A549 (cell line): ENCODE results near the gene ASB14. TPM values are rescaled to one million over a fixed set of nuclear protein-coding genes. Genes with fewer than 3 reads are reported as not detected.

Source experiments
- ATAC-seq, 2 experiments: fragments of 200-7000 bp in 1 of 2; fragments of >200 bp in 1 of 2; cut with Nextera tagmentation in 1 of 2; cut with Tn5 transposase in 1 of 2; 3 replicates each; pipeline versions ENCODE4 v1.8.0 to v1.9.1; 2018 to 2020; ENCODE audit warnings: mild to moderate bottlenecking in 1 of 2, moderate library complexity in 1 of 2
- CTCF ChIA-PET: fragments of 300-600 bp; sonication (Branson Sonifier 250); formaldehyde crosslinking; extraction: SDS; loops from one replicate; lab custom pipeline; 2021; ENCODE audit warnings: antibody characterized with exemption, inconsistent platforms; lab: Yijun Ruan, JAX
- POLR2A ChIA-PET: fragments of 350-600 bp; formaldehyde crosslinking; extraction: SDS; loops from one replicate; lab custom pipeline; 2021; ENCODE audit warnings: antibody characterized with exemption, inconsistent platforms; lab: Yijun Ruan, JAX
- DNase-seq, 2 experiments: peaks; one replicate each; pipeline versions ENCODE4 v3.0.0 to v3.0.0-alpha.2; 2011 to 2016; ENCODE audit warnings: low read depth in 1 of 2, low spot score in 1 of 2
- FAIRE-seq: peaks from 2 replicates; lab custom pipeline; 2011; peaks lifted over from hg19 to GRCh38; lab: Jason Lieb, UNC
- H3K27ac ChIP-seq, 2 experiments: fragments of >200 bp; sonication (Bioruptor Twin); formaldehyde crosslinking; 3 replicates each; pipeline ENCODE4 v1.5.1; 2016 to 2017
- H3K4me1 ChIP-seq: fragments of >200 bp; sonication (Bioruptor Twin); formaldehyde crosslinking; 3 replicates; pipeline ENCODE4 v1.6.1; 2016
- H3K4me2 ChIP-seq: fragments of >200 bp; sonication (Bioruptor Twin); formaldehyde crosslinking; 3 replicates; pipeline ENCODE4 v1.6.1; 2016
- H3K4me3 ChIP-seq: fragments of >200 bp; sonication (Bioruptor Twin); formaldehyde crosslinking; 3 replicates; pipeline ENCODE4 v1.5.1; 2016
- H3K9me3 ChIP-seq: fragments of >200 bp; sonication (Bioruptor Twin); formaldehyde crosslinking; 3 replicates; pipeline ENCODE4 v1.6.1; 2016
- BCL3 ChIP-seq: fragments of >200 bp; sonication (Bioruptor Twin); formaldehyde crosslinking; IDR thresholded peaks from 3 replicates; pipeline ENCODE4 v1.6.1; 2016
- CHD2 ChIP-seq: fragments of 150-350 bp; IDR thresholded peaks from 2 replicates; pipeline ENCODE4 v1.6.1; 2014; ENCODE audit warnings: low read length; ENCODE audit not compliant: partially characterized antibody
- E2F6 ChIP-seq: IDR thresholded peaks from 2 replicates; pipeline ENCODE4 v1.6.1; 2012; ENCODE audit warnings: low read depth, borderline replicate concordance
- FOSB ChIP-seq: fragments of 250-450 bp; sonication (Bioruptor Pico); IDR thresholded peaks from 2 replicates; pipeline ENCODE4 v1.5.0; 2020; ENCODE audit warnings: mild to moderate bottlenecking, moderate library complexity
- HDAC2 ChIP-seq: fragments of 200-600 bp; sonication (generic); IDR thresholded peaks from 2 replicates; pipeline ENCODE4 v1.6.1; 2016
- HOXB5 ChIP-seq: fragments of 250-450 bp; sonication (Bioruptor Pico); IDR thresholded peaks from 2 replicates; pipeline ENCODE4 v1.5.0; 2020; ENCODE audit warnings: mild to moderate bottlenecking, moderate library complexity
- JUN ChIP-seq, 2 experiments: fragments of >200 bp; sonication (Bioruptor Twin); formaldehyde crosslinking; IDR thresholded peaks; 2 replicates in 1 of 2; 3 replicates in 1 of 2; pipeline ENCODE4 v1.6.1; 2016 to 2017
- MAFK ChIP-seq: fragments of 450-650 bp; IDR thresholded peaks from 2 replicates; pipeline ENCODE4 v1.6.1; 2014; ENCODE audit not compliant: partially characterized antibody
- MAX ChIP-seq: IDR thresholded peaks from 2 replicates; pipeline ENCODE4 v1.6.1; 2012
- MAZ ChIP-seq: fragments of 150-350 bp; IDR thresholded peaks from 2 replicates; pipeline ENCODE4 v1.6.1; 2014; ENCODE audit warnings: antibody characterized with exemption, low read depth, low read length, borderline replicate concordance
- MYC ChIP-seq: IDR thresholded peaks from 2 replicates; pipeline ENCODE4 v1.6.1; 2012; ENCODE audit warnings: mild to moderate bottlenecking, inconsistent platforms, low read length, improper control_type of control experiment, borderline replicate concordance
- PBX3 ChIP-seq: IDR thresholded peaks from 2 replicates; pipeline ENCODE4 v1.6.1; 2012
- PHF8 ChIP-seq: fragments of 200-600 bp; sonication (generic); IDR thresholded peaks from 2 replicates; pipeline ENCODE4 v1.6.1; 2016; ENCODE audit warnings: low read depth, mild to moderate bottlenecking, antibody characterized with exemption, moderate library complexity, borderline replicate concordance
- POLR2A ChIP-seq: IDR thresholded peaks from 2 replicates; pipeline ENCODE4 v1.6.1; 2012; ENCODE audit warnings: mild to moderate bottlenecking, low read length
- RCOR1 ChIP-seq: fragments of 150-350 bp; IDR thresholded peaks from 2 replicates; pipeline ENCODE4 v1.6.1; 2014; ENCODE audit warnings: antibody characterized with exemption, low read length, low read depth
- REST ChIP-seq: fragments of 200-600 bp; sonication (generic); IDR thresholded peaks from 2 replicates; pipeline ENCODE4 v1.6.1; 2016; ENCODE audit warnings: antibody characterized with exemption, mild to moderate bottlenecking, moderate library complexity
- RNF2 ChIP-seq: fragments of 200-600 bp; sonication (generic); IDR thresholded peaks from 2 replicates; pipeline ENCODE4 v1.6.1; 2016; ENCODE audit warnings: low read depth, mild to moderate bottlenecking, antibody characterized with exemption, moderate library complexity, borderline replicate concordance
- WGBS: methylation state at CpG from one replicate; pipeline ENCODE4 v1.1.6; 2017; ENCODE audit errors: missing lambda C conversion rate; 5-methylcytosine and 5-hydroxymethylcytosine counted together
- polyA plus RNA-seq, 4 experiments: library from polyadenylated mRNA; depleted of rRNA in 3 of 4; stranded (reverse); fragments of >200 nt; fragmentation: RNase III in 1 of 4; extraction: RNeasy Plus Mini Kit Qiagen cat#74134 plus additional on column Dnase treatment in 1 of 4; gene quantifications; 2 replicates in 3 of 4; 3 replicates in 1 of 4; pipeline ENCODE4 v1.2.3, GENCODE V29; 2011 to 2017

Gene ASB14
- polyA plus RNA-seq, 2 of the 4 experiments (the other 2 are of a cell fraction) = not detected

GRCh38 chr3:57227930-57228751, 64.3 kb downstream of the ASB14 start:
- 1% methylated on average over 9 of the region's 70 CpGs for WGBS
- ChIA-PET CTCF (interaction anchor here (2.5 kb wide), 1 partner anchor 58 kb away, joined by 12 read pairs; no protein-coding TSS in a partner anchor), POLR2A (interaction anchor here (0.5 to 1.2 kb wide), 2 partner anchors 32 to 328 kb away, joined by 3 to 4 read pairs; partner anchors contain the start of gene PDE12)
- DNase-seq (peak; percentile 14 to 26), ATAC-seq (peak; percentile 68 to 84), FAIRE-seq (no peak)
- H3K27ac ChIP-seq = peak overlapping the region; percentile 87 to 98
- TF ChIP-seq JUN (IDR thresholded peaks at IDR 0.05) (0 out of 5 replicates have a peak, but pooled peaks of 1 of the 2 experiments have one; percentile 16), HOXB5 (CRISPR knock-in tag) (0 out of 2 replicates have a peak, but pooled peaks have one; percentile 40), PHF8 (peak; percentile 20; the same call in 1 of the 2 replicates), RCOR1 (no peak)
- H3K4me1 ChIP-seq = peaks cover 18% of the 10 kb centered on the region; the same call in 2 of the 3 replicates
- H3K9me3 ChIP-seq = no peaks in the 10 kb centered on the region
- peak overlapping the region; percentile 91 for H3K4me3 ChIP-seq
- H3K4me2 ChIP-seq = peak overlapping the region; percentile 91

- peak; percentile 85 to 87 for DNase-seq
- peak within 1 kb of the TSS; percentile 91 for H3K4me2 ChIP-seq
- WGBS = 1% methylated on average over 16 of the region's 71 CpGs
- CTCF ChIA-PET = interaction anchor here (1.7 to 2.5 kb wide), 2 partner anchors 57 to 67 kb away, joined by 3 to 12 read pairs; no protein-coding TSS in a partner anchor
- peak within 1 kb of the TSS; percentile 87 to 98 for H3K27ac ChIP-seq
- H3K9me3 ChIP-seq = no peaks in the 10 kb centered on the region
- no peak for TF ChIP-seq HDAC2
- peak; percentile 29 to 56; a peak in 1 of 5 replicates for TF ChIP-seq JUN (IDR thresholded peaks at IDR 0.05)
- TF ChIP-seq REST = peak; percentile 48
- TF ChIP-seq RNF2 = peak; percentile 37; the same call in 1 of the 2 replicates
- peak; percentile 85 for TF ChIP-seq MAX
- no peak for TF ChIP-seq MYC
- TF ChIP-seq POLR2A = peak; percentile 80
- peak; percentile 79 for TF ChIP-seq E2F6
- peak; percentile 62 for TF ChIP-seq CHD2
- no peak for TF ChIP-seq MAZ
- no peak for TF ChIP-seq MAFK
- TF ChIP-seq PHF8 = peak; percentile 37; the same call in 1 of the 2 replicates
- TF ChIP-seq PBX3 = peak; percentile 90
- 0 out of 3 replicates have a peak, but pooled peaks have one; percentile 42 for TF ChIP-seq BCL3
- TF ChIP-seq FOSB (CRISPR knock-in tag) = no peak
- TF ChIP-seq, all 56 proteins: peak for 10
- ATAC-seq = peak; percentile 95 to 98
- POLR2A ChIA-PET = interaction anchor here (0.5 kb wide), 1 partner anchor 528 kb away, joined by 3 read pairs; the partner anchor contains the start of gene SLMAP
- no peak for FAIRE-seq
- Histone ChIP-seq H3K4me1 (peaks cover 18% of the 10 kb centered on the region; the same call in 2 of the 3 replicates), H3K4me3 (peak within 1 kb of the TSS; percentile 91)
Measured at GRCh38 chr3:57227204-57227929, 65.1 kb downstream of the ASB14 start, which contains the start of gene APPL1. Gene APPL1, plus strand, starts transcription at chr3:57227729. Its CDS starts 155 bp downstream, at chr3:57227884.
